Measurements from ENCODE around the gene TTLL6.
"Not testable (repeated sequence)": the region's sequence is repeated elsewhere in the genome, so short reads cannot be mapped to it uniquely, and the experiment has no call there.

The TTLL6 gene

GRCh38 chr17:48722915-48723422 is 94.1 kb downstream of the TTLL6 start, which contains the start of gene PRAC2:
Gene PRAC2 (plus strand): TSS chr17:48723185. CDS start chr17:48724411, 1,226 bp downstream.
- DNase-seq (ENCODE audit: low spot score): no peak

GRCh38 chr17:48722201-48722907 is 94.7 kb downstream of the TTLL6 start, which contains the start of gene PRAC1:
Gene PRAC1 (minus strand): TSS chr17:48722518. CDS start chr17:48722392, 126 bp downstream.
- DNase-seq (ENCODE audit: low spot score): no peak

GRCh38 chr17:48721009-48721402 is 96.0 kb downstream of the TTLL6 start:
- DNase-seq (ENCODE audit: low spot score): no peak

GRCh38 chr17:48720266-48721008 is 96.6 kb downstream of the TTLL6 start:
- DNase-seq (ENCODE audit: low spot score): no peak

- DNase-seq (ENCODE audit: low spot score): no peak
Observed at GRCh38 chr17:48719642-48720265, 97.3 kb downstream of the TTLL6 start.

- DNase-seq (ENCODE audit: low spot score): no peak
Observed at GRCh38 chr17:48718761-48719641, 98.0 kb downstream of the TTLL6 start.

- no peak for DNase-seq (ENCODE audit: low spot score)
Observed at GRCh38 chr17:48718227-48718760, 98.7 kb downstream of the TTLL6 start.

- no peak for DNase-seq (ENCODE audit: low spot score)
Observed at GRCh38 chr17:48717367-48718226, 99.4 kb downstream of the TTLL6 start.

- not testable (repeated sequence) for DNase-seq (ENCODE audit: low spot score)
Observed at GRCh38 chr17:48716549-48716948, 100.5 kb downstream of the TTLL6 start.

- no peak for DNase-seq (ENCODE audit: low spot score)
Observed at GRCh38 chr17:48715496-48716399, 101.3 kb downstream of the TTLL6 start.
